GM13976 (cell line): ENCODE measurements around the gene TECR.

Experiments used
- DNase-seq: peaks from one replicate; pipeline ENCODE4 v3.0.0; 2012; ENCODE audit warnings: low spot score
- CTCF ChIP-seq: IDR thresholded peaks from 2 replicates; pipeline ENCODE4 v1.5.1; 2012; ENCODE audit warnings: borderline replicate concordance, mild to moderate bottlenecking; ENCODE audit not compliant: insufficient read depth; ENCODE audit errors: extremely low read depth, missing control alignments, control extremely low read depth
- in situ Hi-C: fragments of 300-500 bp; cut with MboI; formaldehyde crosslinking; loops from one replicate; pipeline ENCODE4 v1.12.0; 2022; ENCODE audit warnings: low sequenced_read_pairs, mixed read lengths, inconsistent platforms; ENCODE audit not compliant: unreplicated experiment

TECR gene

GRCh38 chr19:14492756-14493337, 36.5 kb upstream of the TECR start:
- TF ChIP-seq CTCF, result no peak
- in situ Hi-C loops, result loop anchor here (25.0 kb wide), 1 partner anchor 306 kb away; no protein-coding TSS in a partner anchor
- no peak for DNase-seq

GRCh38 chr19:14494411-14494810, 35.0 kb upstream of the TECR start:
- peak; percentile 31 for DNase-seq
- TF ChIP-seq CTCF, result no peak
- in situ Hi-C loops, result loop anchor here (25.0 kb wide), 1 partner anchor 307 kb away; no protein-coding TSS in a partner anchor

- peak; percentile 47 for DNase-seq
- no peak for TF ChIP-seq CTCF
- in situ Hi-C loops, result loop anchor here (25.0 kb wide), 1 partner anchor 308 kb away; no protein-coding TSS in a partner anchor
Observed at GRCh38 chr19:14494910-14495671, 34.3 kb upstream of the TECR start.

GRCh38 chr19:14495672-14496028, 33.7 kb upstream of the TECR start:
- in situ Hi-C loops, result loop anchor here (25.0 kb wide), 1 partner anchor 308 kb away; no protein-coding TSS in a partner anchor
- DNase-seq, result no peak
- no peak for TF ChIP-seq CTCF

- peak; percentile 99 for DNase-seq
- in situ Hi-C loops, result loop anchor here (25.0 kb wide), 1 partner anchor 309 kb away; no protein-coding TSS in a partner anchor
- TF ChIP-seq CTCF, result no peak
Observed at GRCh38 chr19:14496029-14496833, 33.2 kb upstream of the TECR start, which contains the start of gene GIPC1. Gene GIPC1, minus strand, starts transcription at chr19:14496127. Its CDS starts 13,151 bp downstream, at chr19:14482976.

GRCh38 chr19:14496834-14497227, 32.6 kb upstream of the TECR start:
- DNase-seq, result no peak
- TF ChIP-seq CTCF, result no peak
- in situ Hi-C loops, result loop anchor here (25.0 kb wide), 1 partner anchor 310 kb away; no protein-coding TSS in a partner anchor
